CD4-positive, alpha-beta T cell treated with Interleukin-15 for 1 hour (primary cell): ENCODE results near the gene NPIPB8.
"Not testable (repeated sequence)": the region's sequence is repeated elsewhere in the genome, so short reads cannot be mapped to it uniquely, and the experiment has no call there.

ENCODE experiments used
- DNase-seq: peaks from one replicate; pipeline ENCODE4 v3.0.0-alpha.2; 2020

NPIPB8 gene

GRCh38 chr16:28636093-28636823, 1.6 kb upstream of the NPIPB8 start:
- not testable (repeated sequence) for DNase-seq

DNA sequence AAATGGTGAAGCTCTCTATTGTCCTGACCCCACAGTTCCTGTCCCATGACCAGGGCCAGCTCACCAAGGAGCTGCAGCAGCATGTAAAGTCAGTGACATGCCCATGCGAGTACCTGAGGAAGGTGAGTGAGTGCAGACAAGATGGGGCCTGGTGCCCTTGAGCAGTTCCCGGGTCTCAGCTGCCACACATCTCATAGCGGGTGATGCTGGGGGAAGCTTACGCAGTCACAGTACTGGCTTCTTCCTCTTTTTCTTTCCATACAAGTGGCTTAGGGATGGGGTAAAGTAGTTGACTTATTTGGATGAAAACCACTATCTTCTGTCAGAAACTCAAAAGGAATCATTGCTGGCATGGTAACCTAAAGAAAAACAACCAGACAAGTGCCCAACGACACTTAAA, 494 bp downstream of the NPIPB8 start:
- DNase-seq = not testable (repeated sequence)

GRCh38 chr16:28639959-28640358, 2.1 kb downstream of the NPIPB8 start:
- DNase-seq = not testable (repeated sequence)

GRCh38 chr16:28666264-28666663, 28.4 kb downstream of the NPIPB8 start:
- DNase-seq = not testable (repeated sequence)

- not testable (repeated sequence) for DNase-seq
Observed at GRCh38 chr16:28667480-28667879, 29.6 kb downstream of the NPIPB8 start.

DNA sequence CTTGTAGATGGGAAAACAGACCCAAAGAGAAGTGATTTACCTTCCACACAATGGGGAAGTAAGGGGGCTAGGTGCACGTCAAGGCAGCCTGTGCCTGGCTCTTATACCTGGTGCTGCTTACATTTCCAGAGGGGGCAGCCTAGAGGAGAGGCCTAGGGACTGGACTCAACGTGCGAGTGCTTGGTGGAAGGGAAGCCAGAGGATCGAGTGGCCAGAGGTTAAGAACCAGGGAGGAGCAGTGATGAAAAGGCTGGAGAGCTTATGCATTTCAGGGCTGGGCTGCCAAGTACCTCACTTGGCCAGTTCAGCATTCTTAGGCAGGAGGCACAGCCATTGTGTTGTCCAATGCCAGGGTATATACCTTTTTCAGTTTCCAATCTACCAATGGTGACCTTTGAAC, 30.3 kb downstream of the NPIPB8 start:
- DNase-seq = not testable (repeated sequence)

GRCh38 chr16:28688327-28688952, 50.6 kb downstream of the NPIPB8 start:
- DNase-seq = not testable (repeated sequence)

- not testable (repeated sequence) for DNase-seq
Observed at GRCh38 chr16:28689425-28689824, 51.6 kb downstream of the NPIPB8 start.

DNA sequence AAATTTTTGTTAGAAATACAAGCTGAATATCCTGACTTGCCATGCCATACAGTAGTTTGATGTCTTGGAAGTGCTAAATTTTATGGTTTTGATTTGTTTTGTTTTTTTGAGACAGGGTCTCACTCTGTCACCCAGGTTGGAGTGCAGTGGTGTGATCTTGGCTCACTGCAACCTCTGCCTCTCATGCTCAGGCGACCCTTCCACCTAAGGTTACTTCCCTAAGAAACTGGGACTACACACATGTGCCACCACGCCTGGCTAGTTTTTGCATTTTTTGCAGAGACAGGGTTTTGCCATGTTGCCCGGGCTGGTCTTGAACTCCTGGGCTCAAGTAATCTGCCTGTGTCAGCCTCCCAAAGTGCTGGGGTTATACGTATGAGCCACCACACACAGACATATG, 53.9 kb downstream of the NPIPB8 start:
- peak; percentile 3 for DNase-seq

DNA sequence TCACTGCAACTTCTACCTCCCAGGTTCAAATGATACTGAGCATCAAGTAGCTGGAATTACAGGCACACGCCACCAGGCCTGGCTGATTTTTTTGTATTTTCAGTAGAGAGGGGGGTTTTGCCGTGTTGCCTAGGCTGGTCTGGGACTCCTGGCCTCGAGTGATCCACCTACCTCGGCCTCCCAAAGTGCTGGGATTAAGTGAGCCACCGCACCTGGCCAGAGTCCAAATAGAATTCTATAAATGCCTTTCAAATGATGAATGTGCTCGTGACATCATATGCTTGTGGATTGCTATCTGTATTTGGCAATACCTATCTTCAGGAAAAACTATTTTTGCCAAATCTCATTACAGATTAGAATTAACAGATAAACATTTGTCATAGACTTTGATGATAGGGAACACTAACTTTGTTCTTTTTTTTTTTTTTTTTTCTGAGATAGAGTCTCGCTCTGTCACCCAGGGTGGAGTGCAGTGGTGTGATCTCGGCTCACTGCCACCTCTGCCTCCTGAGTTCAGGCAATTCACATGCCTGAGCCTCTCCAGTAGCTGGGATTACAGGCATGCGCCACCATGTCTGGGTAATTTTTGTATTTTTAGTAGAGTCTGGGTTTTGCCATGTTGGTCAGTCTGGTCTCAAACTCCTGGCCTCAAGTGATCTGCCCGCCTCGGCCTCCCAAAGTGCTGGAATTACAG, 55.5 kb downstream of the NPIPB8 start:
- not testable (repeated sequence) for DNase-seq

GRCh38 chr16:28699792-28700191, 61.9 kb downstream of the NPIPB8 start:
- DNase-seq = not testable (repeated sequence)

- DNase-seq = not testable (repeated sequence)
Observed at GRCh38 chr16:28700349-28700748, 62.5 kb downstream of the NPIPB8 start.

DNA sequence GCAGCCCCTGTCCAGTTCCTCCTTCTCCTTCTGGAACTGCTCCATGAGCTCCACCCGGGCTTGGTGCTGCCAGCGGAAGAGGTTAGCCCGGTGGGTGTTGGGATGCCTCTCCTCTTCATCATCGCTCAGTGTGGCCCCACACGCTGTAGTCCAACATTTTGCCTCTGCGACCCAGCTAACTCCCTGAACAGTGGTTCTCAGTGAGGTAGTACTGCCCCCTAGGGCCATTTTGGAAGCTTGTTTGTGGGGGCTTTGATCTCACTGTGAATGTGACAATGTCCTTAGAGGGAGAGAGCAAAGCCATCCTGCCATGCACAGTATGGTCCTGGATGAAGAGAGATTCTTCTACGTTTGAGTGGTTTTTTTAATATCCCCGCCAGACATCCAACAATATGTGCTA, 63.5 kb downstream of the NPIPB8 start:
- DNase-seq = not testable (repeated sequence)

- not testable (repeated sequence) for DNase-seq
Observed at GRCh38 chr16:28704246-28704645, 66.4 kb downstream of the NPIPB8 start.
